ENCODE measurements around the gene PALM. TPM values are rescaled to one million over a fixed set of nuclear protein-coding genes. Genes with fewer than 3 reads are reported as not detected.

The PALM gene
- total RNA-seq, 1 donor from 2014 or later: 60.0 TPM

- peaks cover 10% of the 10 kb centered on the region for H3K4me1 Mint-ChIP-seq (ENCODE audit: low read depth, unreplicated experiment)
- DNase-seq (ENCODE audit: low read depth) (no peak), FAIRE-seq (no peak)
- H3K27ac ChIP-seq (ENCODE audit: low read depth, low read length): no peak overlapping the region
- H3K4me3 ChIP-seq (ENCODE audit: insufficient read depth, low read depth, low read length): no peak overlapping the region
- H3K4me3 Mint-ChIP-seq (ENCODE audit: unreplicated experiment): no peak overlapping the region
- peak overlapping the region; percentile 41 for H2AFZ ChIP-seq (ENCODE audit: low read depth, low read length)
- H3K27me3 Mint-ChIP-seq (ENCODE audit: low read depth, unreplicated experiment): no peaks in the 10 kb centered on the region
- H3K79me2 ChIP-seq (ENCODE audit: insufficient read depth, low read length): no peaks in the 10 kb centered on the region
- no peaks in the 10 kb centered on the region for H4K20me1 ChIP-seq (ENCODE audit: insufficient read depth, low read length)
- no peaks in the 10 kb centered on the region for H3K36me3 Mint-ChIP-seq (ENCODE audit: low read depth, unreplicated experiment)
- H3K4me2 ChIP-seq (ENCODE audit: low read length): peak overlapping the region; percentile 22
- no peaks in the 10 kb centered on the region for H3K9me3 Mint-ChIP-seq (ENCODE audit: unreplicated experiment)
- H3K4me1 ChIP-seq (ENCODE audit: insufficient read depth, low read length): no peaks in the 10 kb centered on the region
- no peaks in the 10 kb centered on the region for H3K27me3 ChIP-seq (ENCODE audit: insufficient read depth, low read length)
- H3K9ac ChIP-seq (ENCODE audit: low read length): no peak overlapping the region
- peak overlapping the region; percentile 12 for H3K27ac Mint-ChIP-seq (ENCODE audit: unreplicated experiment)
- TF ChIP-seq CTCF (IDR thresholded peaks at IDR 0.05; ENCODE audit: insufficient read depth, low read depth, low read length): no peak
- TF ChIP-seq EZH2 (IDR thresholded peaks at IDR 0.05; ENCODE audit: insufficient read depth, low read length): no peak
- no peaks in the 10 kb centered on the region for H3K36me3 ChIP-seq (ENCODE audit: insufficient read depth, low read length)
- H3K9me3 ChIP-seq (ENCODE audit: insufficient read depth, low read depth, low read length): no peaks in the 10 kb centered on the region
These were observed 80.4 kb downstream of the PALM start for GRCh38 chr19:788983-789700.

GRCh38 chr19:789701-790060 lies 80.9 kb downstream of the PALM start:
- Mint-ChIP-seq H3K9me3 (ENCODE audit: unreplicated experiment) (no peaks in the 10 kb centered on the region), H3K4me3 (ENCODE audit: unreplicated experiment) (no peak overlapping the region), H3K27ac (ENCODE audit: unreplicated experiment) (peak overlapping the region; percentile 12), H3K4me1 (ENCODE audit: low read depth, unreplicated experiment) (peaks cover 10% of the 10 kb centered on the region), H3K36me3 (ENCODE audit: low read depth, unreplicated experiment) (no peaks in the 10 kb centered on the region), H3K27me3 (ENCODE audit: low read depth, unreplicated experiment) (no peaks in the 10 kb centered on the region)
- DNase-seq (ENCODE audit: low read depth): no peak
- Histone ChIP-seq H3K9ac (ENCODE audit: low read length) (no peak overlapping the region), H3K9me3 (ENCODE audit: insufficient read depth, low read depth, low read length) (no peaks in the 10 kb centered on the region), H3K79me2 (ENCODE audit: insufficient read depth, low read length) (no peaks in the 10 kb centered on the region), H4K20me1 (ENCODE audit: insufficient read depth, low read length) (no peaks in the 10 kb centered on the region), H3K27ac (ENCODE audit: low read depth, low read length) (no peak overlapping the region), H2AFZ (ENCODE audit: low read depth, low read length) (peak overlapping the region; percentile 41), H3K4me2 (ENCODE audit: low read length) (peak overlapping the region; percentile 22), H3K4me3 (ENCODE audit: insufficient read depth, low read depth, low read length) (no peak overlapping the region), H3K4me1 (ENCODE audit: insufficient read depth, low read length) (no peaks in the 10 kb centered on the region), H3K27me3 (ENCODE audit: insufficient read depth, low read length) (no peaks in the 10 kb centered on the region), H3K36me3 (ENCODE audit: insufficient read depth, low read length) (no peaks in the 10 kb centered on the region)
- no peak for TF ChIP-seq EZH2 (IDR thresholded peaks at IDR 0.05; ENCODE audit: insufficient read depth, low read length)
- no peak for TF ChIP-seq CTCF (IDR thresholded peaks at IDR 0.05; ENCODE audit: insufficient read depth, low read depth, low read length)
- no peak for FAIRE-seq

GRCh38 chr19:791007-791566 lies 82.4 kb downstream of the PALM start:
- Histone ChIP-seq H3K79me2 (ENCODE audit: insufficient read depth, low read length) (no peaks in the 10 kb centered on the region), H2AFZ (ENCODE audit: low read depth, low read length) (no peak overlapping the region), H3K4me2 (ENCODE audit: low read length) (no peak overlapping the region), H3K9me3 (ENCODE audit: insufficient read depth, low read depth, low read length) (no peaks in the 10 kb centered on the region), H3K9ac (ENCODE audit: low read length) (no peak overlapping the region), H3K36me3 (ENCODE audit: insufficient read depth, low read length) (no peaks in the 10 kb centered on the region), H3K27me3 (ENCODE audit: insufficient read depth, low read length) (no peaks in the 10 kb centered on the region), H3K27ac (ENCODE audit: low read depth, low read length) (no peak overlapping the region), H3K4me3 (ENCODE audit: insufficient read depth, low read depth, low read length) (no peak overlapping the region), H3K4me1 (ENCODE audit: insufficient read depth, low read length) (no peaks in the 10 kb centered on the region), H4K20me1 (ENCODE audit: insufficient read depth, low read length) (no peaks in the 10 kb centered on the region)
- Mint-ChIP-seq H3K4me3 (ENCODE audit: unreplicated experiment) (no peak overlapping the region), H3K27me3 (ENCODE audit: low read depth, unreplicated experiment) (no peaks in the 10 kb centered on the region), H3K36me3 (ENCODE audit: low read depth, unreplicated experiment) (no peaks in the 10 kb centered on the region), H3K27ac (ENCODE audit: unreplicated experiment) (no peak overlapping the region), H3K9me3 (ENCODE audit: unreplicated experiment) (no peaks in the 10 kb centered on the region), H3K4me1 (ENCODE audit: low read depth, unreplicated experiment) (peaks cover 10% of the 10 kb centered on the region)
- TF ChIP-seq EZH2 (IDR thresholded peaks at IDR 0.05; ENCODE audit: insufficient read depth, low read length) (no peak), CTCF (IDR thresholded peaks at IDR 0.05; ENCODE audit: insufficient read depth, low read depth, low read length) (no peak)
- no peak for FAIRE-seq
- DNase-seq (ENCODE audit: low read depth): no peak
